ENCODE results near the gene FRYL.
"Not testable (repeated sequence)": the region's sequence is repeated elsewhere in the genome, so short reads cannot be mapped to it uniquely, and the experiment has no call there.

Gene FRYL

DNA sequence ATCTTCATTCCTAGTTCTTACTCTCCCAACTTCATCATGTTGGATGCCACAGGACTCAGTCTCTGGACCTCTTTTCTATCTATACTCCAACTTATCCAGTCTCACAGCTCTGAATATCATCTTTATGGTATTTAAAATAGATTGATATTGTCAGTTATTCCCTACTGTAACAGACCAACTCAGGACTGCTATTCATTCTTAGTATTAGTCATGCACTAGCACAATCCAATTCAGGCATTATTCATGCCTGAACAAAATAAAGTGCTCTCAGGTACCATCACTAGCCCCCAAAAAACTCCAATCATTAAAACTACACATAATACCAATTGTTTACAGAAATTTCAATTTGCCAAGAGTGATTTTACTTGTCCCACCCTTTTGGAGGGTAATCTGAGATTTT lies 37.7 kb downstream of the FRYL start:
- DNase-seq: peak; percentile 23

DNA sequence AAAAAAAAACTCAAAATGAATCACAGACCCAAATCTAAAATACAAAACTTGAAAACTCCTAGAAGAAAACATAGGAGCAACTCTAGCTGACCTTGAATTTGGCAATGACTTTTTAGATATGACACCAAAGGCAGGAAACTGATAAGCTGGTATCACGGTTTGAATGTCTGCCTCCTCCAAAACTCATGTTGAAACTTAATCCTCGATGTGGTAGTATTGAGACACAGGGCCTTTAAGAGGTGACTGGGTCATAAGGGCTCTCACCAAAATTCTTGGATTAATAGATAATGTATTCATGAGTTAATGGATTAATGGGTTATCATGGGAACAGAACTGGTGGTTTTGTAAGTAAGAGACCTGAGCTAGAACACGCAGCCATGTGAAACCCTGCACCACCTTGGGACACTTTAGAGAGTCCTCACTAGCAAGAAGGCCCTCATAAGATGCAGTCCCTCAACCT lies 40.5 kb downstream of the FRYL start:
- no peak for DNase-seq

DNA sequence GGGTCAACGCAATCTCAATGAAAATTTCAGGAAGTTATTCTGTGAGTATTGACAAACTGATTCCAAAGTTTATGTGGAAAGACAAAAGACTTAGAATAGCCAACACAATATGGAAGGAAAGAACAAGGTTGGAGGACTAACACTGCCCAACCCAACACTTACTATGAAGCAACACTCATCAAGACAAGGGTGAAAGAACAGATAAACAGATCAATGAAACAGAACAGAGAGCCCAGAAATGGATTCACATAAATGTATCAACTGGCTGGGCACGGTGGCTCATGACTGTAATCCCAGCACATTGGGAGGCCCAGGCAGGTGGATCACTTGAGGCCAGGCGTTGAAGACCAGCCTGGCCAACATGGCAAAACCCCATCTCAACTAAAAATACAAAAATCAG lies 41.2 kb downstream of the FRYL start:
- no peak for DNase-seq

DNA sequence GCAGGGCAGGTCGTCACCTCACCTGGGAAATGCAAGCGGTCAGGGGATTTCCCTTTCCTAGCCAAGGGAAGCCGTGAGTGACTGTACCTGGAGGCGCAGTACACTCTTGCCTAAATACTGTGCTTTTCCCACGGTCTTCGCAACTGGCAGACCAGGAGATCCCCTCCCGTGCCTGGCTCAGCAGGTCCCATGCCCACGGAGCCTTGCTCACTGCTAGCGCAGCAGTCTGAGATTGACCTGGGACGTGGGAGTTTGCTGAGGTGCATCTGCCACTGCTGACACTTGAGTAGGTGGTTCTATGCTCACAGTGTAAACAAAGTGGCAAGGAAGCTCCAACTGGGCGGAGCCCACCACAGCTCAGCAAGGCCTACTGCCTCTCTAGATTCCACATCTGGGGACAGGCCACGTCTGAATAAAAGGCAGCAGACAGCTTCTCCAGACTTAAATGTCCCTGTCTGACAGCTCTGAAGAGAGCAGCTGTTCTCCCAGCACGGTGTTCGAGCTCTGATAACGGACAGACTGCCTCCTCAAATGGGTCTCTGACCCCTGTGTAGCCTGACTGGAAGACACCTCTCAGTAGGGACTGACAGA lies 51.1 kb downstream of the FRYL start:
- DNase-seq: not testable (repeated sequence)

DNA sequence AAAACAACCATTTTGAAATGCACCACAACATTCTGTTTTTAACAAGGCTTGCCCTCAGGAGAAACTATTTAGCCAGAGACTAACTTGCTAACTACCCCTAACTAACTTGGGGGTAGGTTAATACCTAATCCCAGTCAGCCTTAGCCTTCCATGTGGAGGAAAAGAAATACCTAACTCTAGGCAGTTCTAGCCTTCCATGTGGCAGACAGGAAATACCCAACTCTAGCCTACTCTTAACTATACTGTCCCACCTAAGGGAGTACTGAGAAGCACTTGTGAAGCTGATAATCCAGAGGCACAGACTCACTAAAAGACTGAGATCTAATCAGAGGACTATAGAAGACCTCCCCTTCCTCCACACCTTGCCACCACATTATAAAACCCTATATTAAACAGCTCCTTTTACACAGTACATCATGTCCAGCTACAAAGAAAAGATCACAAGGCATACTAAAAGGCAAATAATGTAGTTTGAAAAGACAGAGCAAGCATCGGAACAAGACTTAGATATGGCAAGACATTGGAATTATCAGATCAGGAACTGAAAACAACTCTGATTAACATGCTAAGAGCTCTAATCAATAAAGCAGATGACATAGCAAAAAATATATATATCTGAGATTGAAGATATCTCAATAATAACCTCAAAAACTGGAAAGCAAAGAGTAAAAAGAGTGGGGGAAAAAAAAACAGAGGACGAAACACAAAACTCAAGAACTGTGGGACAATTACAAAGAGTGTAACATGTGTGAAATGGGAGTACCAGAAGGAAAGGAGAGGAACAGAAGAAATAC lies 52.2 kb downstream of the FRYL start:
- DNase-seq: no peak

DNA sequence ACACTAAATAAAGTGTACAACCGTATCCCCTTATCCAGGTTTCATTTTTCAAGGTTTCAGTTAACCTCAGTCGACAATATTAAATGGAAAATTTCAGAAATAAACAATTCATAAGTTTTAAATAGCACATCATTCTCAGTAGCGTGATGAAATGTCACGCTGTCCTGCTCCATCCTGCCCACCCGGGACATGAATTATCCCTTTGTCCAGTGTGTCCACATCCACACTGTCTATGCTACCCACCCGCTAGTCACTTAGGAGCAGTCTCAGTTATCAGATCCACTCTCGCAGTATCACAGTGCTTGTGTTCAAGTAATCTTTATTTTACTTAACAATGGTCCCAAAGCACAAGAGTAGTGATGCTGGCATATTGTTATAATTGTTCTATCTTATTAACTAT lies 54.7 kb downstream of the FRYL start:
- DNase-seq: no peak

DNA sequence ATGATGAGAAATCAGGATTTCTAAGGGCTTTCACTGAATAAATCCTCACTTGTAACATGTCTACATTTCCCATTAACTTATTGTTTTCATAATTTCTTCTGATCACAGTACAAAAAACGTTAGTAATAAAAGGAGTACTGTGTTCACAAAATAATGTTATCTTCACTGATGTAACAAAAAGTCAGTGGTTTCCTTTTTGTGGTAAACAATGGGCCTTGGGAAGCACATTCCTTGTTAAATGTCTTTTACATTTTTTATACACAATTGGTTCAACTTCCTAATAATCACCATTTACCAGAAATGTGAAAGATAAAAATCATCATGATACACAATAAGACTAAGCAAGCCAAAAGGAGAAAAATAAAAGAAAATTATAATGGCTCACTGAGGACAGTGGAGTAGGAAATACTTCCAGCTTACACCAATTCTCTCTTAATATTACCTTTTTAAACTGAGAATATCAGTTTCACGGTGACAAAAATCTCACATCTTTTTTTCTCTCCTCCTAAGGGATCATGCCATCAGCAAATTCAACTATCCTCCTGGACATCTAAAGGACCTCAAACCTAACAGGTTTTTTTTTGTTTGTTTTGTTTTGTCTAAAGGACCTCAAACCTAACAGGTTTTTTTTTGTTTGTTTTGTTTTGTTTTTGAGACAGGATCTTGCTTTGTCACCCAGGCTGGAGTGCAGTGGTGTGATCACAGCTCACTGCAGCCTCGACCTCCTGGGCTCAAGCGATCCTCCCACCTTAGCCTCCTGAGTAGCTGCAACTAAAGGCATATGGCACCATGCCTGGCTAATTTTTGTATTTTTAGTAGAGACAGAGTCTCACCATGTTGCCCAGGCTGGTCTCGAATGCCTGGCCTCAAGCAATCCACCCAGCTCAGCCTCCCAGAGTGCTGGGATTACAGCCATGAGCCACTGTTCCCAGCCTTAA lies 57.3 kb downstream of the FRYL start:
- no peak for DNase-seq

DNA sequence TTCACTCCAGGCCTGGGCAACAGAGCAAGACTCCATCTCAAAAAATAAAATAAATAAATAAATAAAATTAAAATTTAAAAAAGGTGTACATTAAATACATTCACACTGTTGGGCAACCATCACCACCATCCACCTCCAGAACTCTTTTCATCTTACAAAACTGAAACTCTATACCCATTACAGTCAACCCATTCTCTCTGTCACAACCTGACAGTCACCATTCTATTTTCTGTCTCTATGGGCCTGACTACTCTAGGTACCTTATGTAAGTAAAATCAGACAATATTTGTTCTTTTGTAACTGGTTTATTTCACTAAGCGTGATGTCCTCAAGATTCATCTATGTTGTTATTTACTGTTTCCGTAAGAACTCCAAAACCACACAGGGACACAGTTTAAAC lies 59.6 kb downstream of the FRYL start:
- DNase-seq: no peak

DNA sequence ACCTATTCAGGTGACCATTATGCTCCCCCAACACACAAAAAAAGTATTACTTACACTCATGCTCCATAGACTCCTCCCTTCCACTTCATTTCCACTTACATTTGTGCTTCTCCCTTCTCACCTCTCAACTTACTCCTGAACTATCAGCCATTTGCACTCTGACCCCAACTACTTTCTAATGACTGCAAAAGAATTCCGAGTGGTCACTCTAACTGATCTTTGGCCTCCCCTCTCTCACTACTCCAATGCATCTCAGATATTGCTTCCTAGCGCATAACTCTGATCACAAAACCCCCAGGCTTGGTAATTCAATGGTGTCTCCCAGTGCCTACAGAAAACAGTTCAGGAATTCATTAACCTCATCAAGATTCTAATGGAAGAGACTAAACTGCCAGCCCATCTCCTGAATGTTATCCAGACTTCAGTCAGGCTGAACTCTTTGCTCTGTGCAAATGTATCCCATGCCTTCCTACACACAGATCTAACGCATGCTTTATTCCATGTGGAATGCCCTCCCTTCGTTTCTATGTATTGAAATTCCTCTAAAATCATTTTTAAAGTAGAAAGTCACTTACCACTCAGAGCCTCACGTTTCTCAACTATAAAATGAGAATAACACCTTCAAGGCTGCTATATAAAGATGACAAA lies 61.1 kb downstream of the FRYL start:
- DNase-seq: no peak

DNA sequence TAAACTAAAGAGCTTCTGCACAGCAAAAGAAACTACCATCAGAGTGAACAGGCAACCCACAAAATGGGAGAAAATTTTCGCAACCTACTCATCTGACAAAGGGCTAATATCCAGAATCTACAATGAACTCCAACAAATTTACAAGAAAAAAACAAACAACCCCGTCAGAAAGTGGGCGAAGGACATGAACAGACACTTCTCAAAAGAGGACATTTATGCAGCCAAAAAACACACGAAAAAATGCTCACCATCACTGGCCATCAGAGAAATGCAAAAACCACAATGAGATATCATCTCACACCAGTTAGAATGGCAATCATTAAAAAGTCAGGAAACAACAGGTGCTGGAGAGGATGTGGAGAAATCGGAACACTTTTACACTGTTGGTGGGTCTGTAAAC lies 63.8 kb downstream of the FRYL start:
- not testable (repeated sequence) for DNase-seq

DNA sequence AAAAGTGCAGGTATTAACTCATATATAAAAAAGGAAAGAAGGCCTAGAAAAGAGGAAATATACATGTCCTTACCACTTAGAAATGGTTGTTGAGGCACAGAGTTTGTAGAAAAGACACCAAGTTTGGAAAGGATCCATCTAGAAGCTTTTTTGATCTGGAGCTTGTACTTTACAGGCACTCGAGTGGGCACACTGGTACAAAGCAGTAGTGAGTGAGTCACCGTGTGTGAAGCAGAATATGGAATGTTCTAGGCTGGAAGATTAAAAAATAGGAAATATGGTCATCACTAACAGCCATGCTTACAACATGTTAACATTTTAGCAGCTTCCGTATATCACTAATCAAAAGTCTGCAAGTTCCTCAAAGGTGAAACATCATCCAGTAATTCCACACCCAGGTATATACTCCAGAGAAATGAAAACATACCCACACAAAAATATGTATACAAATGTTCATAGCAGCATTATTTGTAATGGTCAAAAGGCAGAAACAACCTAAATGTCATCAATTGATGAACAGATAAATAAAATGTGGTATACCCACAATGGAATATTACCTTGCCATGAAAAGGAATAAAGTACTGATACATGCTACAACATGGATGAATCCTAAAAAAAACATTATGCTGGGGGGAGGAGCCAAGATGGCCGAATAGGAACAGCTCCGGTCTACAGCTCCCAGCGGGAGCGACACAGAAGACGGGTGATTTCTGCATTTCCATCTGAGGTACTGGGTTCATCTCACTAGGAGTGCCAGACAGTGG lies 69.5 kb downstream of the FRYL start:
- DNase-seq: no peak

DNA sequence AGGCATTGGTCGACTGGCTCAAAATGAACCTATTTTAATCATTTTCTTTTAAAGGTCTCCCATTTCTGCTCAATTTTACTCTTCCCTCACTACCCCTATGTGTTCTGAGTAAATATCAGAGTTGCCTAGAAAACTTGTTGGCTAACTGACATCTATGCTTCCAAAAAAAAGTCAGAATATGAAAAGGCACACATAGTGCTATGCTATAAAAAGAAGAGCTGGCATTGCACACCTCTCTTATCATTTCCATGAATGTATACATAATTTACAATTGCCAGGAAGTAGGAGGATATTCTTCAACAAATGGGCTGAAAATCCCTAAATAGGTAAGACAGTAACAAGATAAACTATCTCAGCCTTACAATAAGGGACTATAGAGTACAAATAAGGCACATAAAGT lies 70.2 kb downstream of the FRYL start:
- no peak for DNase-seq

DNA sequence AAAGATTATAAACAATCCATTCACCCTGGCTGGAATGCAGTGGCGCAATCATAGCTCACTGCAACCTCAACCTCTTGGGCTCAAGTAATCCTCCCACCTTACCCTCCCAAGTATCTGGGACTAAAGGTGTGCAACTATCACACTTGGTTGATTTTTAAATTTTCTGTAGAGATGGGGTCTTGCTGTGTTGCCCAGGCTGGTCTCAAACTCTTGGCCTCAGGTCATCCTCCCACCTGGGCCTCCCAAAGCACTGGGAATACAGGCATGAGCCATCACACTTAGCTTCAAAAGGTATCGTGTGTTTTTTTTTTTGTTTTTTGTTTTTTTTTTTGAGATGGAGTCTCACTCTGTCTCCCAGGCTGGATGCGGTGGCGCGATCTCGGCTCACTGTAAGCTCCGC lies 71.5 kb downstream of the FRYL start:
- DNase-seq: no peak

DNA sequence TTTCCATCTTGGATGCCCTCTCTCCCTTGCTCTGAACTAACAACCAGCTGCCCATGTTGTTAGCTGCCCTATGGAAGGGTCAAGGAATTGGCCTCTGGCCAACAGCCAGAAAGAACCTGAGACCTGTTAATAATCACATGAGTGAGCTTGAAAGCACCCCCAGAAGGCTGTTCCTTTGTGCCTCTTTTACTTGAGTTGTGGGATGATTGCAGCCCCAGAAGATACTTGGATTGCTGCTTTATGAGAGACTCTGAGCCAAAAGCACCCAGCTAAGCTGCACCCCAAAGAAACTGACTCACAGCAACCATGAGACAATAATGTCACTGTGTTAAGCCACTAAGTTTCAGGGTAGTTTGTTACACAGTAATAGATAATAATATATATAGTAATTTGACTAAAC lies 73.3 kb downstream of the FRYL start:
- DNase-seq: no peak

DNA sequence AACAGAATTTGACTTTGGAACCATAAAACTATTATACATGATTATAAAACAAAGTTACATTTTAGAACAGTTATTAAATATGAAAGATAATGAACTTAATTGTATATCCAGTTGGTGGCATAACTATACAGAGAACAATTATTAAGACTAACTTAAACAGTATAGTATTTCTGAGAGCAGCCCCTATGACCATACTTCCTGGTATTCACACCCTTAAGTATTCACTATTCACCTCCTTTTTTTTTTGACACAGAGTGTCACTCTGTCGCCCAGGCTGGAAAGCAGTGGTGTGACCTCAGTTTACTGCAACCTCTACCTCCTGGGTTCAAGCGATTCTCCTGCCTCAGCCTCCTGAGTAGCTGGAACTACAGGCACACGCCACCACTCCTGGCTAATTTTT lies 74.5 kb downstream of the FRYL start:
- DNase-seq: no peak

DNA sequence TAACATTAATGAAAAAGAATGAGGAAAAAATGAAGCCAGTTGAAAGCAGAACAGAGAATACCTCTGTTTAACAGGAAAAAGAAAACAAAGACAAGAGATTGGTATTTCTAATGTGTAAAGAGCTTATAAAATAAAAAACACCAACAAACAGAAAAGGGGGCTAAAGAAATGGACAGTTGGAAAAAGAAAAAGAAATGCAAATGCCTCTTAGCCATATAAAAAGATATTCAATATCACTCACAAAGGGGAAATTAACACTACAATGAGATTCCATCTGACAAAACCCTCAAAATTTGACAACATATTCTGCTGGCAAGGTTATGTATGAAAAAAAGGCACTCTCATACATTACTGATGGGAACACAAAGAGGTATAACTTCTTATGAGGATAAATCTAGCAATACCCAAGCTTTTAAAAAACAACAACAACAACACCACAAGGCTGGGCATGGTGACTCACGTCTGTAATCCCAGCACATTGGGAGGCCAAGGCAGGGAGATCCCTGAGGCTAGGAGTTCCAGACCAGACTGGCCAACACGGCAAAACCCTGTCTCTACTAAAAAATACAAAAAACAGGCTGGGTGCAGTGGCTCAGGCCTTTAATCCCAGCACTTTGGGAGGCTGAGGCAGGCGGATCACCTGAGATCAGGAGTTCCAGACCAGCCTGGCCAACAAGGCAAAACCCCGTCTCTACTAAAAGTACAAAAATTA lies 75.8 kb downstream of the FRYL start:
- no peak for DNase-seq

DNA sequence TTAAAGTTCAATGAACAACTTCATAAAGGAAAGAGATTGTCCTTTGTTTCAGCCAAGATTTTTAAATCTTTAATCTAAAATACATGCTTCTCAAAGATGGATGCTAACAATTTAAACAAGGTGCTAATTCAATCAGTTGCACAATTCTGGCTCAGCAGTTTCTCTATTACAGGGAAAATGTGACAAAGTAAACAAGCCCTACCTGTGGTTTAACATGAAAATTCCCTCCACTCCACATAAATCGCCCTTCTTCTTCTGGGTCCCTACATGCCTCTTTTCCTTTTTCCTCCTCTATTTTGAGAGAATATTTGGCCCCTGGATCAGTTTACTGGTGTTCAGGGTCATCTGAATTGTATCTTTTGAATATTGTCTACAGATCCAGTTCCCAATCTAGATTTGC lies 80.6 kb downstream of the FRYL start:
- DNase-seq: no peak

DNA sequence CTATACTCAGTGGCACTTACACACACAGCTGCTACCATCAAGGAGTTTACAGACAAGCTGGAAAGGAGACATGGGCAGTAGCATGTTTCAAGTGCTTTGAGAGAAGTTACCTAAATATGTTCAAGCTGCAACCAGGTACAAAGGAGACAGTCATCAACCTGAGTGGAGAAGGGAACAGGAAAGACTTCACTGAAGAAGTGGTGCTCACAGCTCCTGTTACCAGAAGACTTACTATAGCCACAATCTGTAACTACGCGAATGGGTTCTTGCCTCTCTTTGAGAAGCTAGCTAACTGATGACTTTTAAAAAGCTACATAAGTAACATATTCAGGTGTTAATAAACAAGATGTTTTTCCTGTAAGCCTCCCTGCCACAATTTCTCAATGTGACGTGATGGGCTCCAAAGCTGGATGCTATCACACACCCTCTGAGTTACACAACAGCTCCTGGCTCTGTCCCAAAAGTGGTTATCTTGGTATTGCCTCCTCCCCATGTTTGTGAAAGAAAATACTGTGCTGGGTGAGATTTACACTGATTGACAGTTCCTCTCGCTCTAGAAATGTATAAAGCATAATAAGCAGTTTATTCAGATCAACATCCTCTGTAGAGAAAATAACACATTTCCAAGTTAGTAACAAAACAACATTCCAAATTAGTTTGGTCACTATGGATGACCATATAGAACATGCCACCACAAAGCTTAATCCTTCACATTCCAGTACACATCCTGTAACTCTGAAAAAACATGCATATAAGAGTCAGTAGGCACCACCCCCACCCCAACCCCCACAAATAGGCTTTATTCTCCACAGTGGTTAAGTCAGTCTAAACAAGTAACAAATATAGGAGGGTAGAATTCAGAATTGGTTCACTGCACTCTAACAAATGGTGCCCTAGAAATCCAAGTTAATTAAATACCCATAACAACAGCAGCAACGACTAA lies 81.8 kb downstream of the FRYL start:
- DNase-seq: peak; percentile 94

DNA sequence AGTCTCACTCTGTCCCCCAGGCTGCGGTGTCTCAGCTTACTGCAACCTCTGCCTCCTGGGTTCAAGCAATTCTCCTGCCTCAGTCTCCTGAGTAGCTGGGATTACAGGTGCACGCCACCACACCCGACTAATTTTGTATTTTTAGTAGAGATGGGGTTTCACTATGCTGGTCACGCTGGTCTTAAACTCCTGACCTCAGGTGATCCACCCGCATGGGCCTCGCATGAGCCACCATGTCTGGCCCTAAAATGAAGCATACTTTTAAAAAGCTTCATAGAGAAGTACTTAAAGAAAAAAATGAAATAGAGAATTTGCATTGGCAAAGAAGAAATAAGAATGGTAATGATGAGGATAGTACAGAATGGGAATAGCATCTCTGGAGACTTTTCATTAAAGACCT lies 82.6 kb downstream of the FRYL start:
- not testable (repeated sequence) for DNase-seq

DNA sequence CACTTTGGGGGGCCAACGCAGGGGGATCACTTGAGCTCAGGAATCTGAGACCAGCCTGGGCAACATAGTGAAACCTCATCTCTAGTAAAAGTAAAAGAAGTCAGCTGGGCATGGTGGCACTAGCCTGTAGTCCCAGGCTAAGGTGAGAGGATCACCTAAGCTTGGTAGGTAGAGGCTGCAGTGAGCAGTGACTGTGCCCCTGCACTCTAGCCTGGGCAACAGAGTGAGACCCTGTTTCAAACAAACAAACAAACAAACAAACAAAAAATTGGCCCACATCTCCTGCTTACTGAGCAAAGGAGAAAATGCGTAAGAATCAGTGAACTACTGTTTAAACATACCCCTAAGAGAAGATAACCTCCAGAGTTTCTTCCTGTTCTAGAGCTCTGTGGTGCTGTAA lies 85.3 kb downstream of the FRYL start:
- no peak for DNase-seq

Measured in fibroblast of skin of right biceps (primary cell).